GM12878 (cell line): ENCODE results near the gene CPEB3. TPM values are rescaled to one million over a fixed set of nuclear protein-coding genes. Genes with fewer than 3 reads are reported as not detected.

ENCODE experiments used
- ATAC-seq: fragments of 200-7000 bp; cut with Tn5 transposase; 3 replicates; pipeline ENCODE4 v1.9.1; 2020; ENCODE audit warnings: mild to moderate bottlenecking, moderate library complexity
- BruUV-seq: library from RNA; stranded (reverse); fragments of 400-500 nt; replicated peaks from 2 replicates; lab custom pipeline; 2021; lab: Mats Ljungman, UMichigan
- CTCF ChIA-PET: fragments of 300-600 bp; sonication (Branson Sonifier 250); formaldehyde crosslinking; extraction: SDS; loops from one replicate; lab custom pipeline; 2021; ENCODE audit warnings: inconsistent platforms; lab: Yijun Ruan, JAX
- POLR2A ChIA-PET: fragments of 350-600 bp; formaldehyde crosslinking; extraction: SDS; loops from one replicate; lab custom pipeline; 2021; ENCODE audit warnings: inconsistent platforms; lab: Charles Lee
- RAD21 ChIA-PET: fragments of 300-600 bp; sonication (Branson Sonifier 250); formaldehyde crosslinking; loops from one replicate; lab custom pipeline; 2023; ENCODE audit warnings: antibody characterized with exemption; ENCODE audit not compliant: unreplicated experiment; lab: Charles Lee
- SMC1A ChIA-PET: fragments of 300-600 bp; sonication (Branson Sonifier 250); formaldehyde crosslinking; loops from one replicate; lab custom pipeline; 2023; ENCODE audit not compliant: unreplicated experiment, uncharacterized antibody; lab: Charles Lee
- DNase-seq: peaks from one replicate; pipeline ENCODE4 v3.0.0-alpha.2; 2011; ENCODE audit warnings: low read depth, low spot score
- FAIRE-seq: peaks from 3 replicates; lab custom pipeline; 2011; peaks lifted over from hg19 to GRCh38; lab: Jason Lieb, UNC
- H2AFZ ChIP-seq: 2 replicates; pipeline ENCODE4 v1.6.0; 2011; ENCODE audit warnings: low read depth, low read length, control low read depth; ENCODE audit not compliant: control insufficient read depth
- H3K27ac ChIP-seq: 2 replicates; pipeline ENCODE4 v1.5.1; 2011; ENCODE audit warnings: control low read depth; ENCODE audit not compliant: control insufficient read depth, insufficient read depth
- H3K27me3 ChIP-seq, 2 experiments: replicated peaks in 1 of 2; 2 replicates each; pipeline versions ENCODE4 v1.6.0 to v1.6.1; 2011; ENCODE audit warnings: low read length in 1 of 2; ENCODE audit not compliant: control insufficient read depth in 2 of 2, insufficient read depth in 2 of 2
- H3K36me3 ChIP-seq, 2 experiments: 2 replicates each; pipeline ENCODE4 v1.5.1; 2011; ENCODE audit warnings: low read length in 1 of 2; ENCODE audit not compliant: control insufficient read depth in 2 of 2, insufficient read depth in 2 of 2
- H3K4me1 ChIP-seq: 2 replicates; pipeline ENCODE4 v1.6.1; 2011; ENCODE audit warnings: mild to moderate bottlenecking, low read length, moderate library complexity, mixed read lengths; ENCODE audit not compliant: control insufficient read depth, insufficient read depth
- H3K4me2 ChIP-seq: 2 replicates; pipeline ENCODE4 v1.6.0; 2011; ENCODE audit warnings: control low read depth; ENCODE audit not compliant: control insufficient read depth, insufficient read depth
- H3K4me3 ChIP-seq: fragments of 200-600 bp; sonication (generic); 2 replicates; pipeline ENCODE4 v1.5.1; 2016
- H3K79me2 ChIP-seq: 2 replicates; pipeline ENCODE4 v1.6.0; 2011; ENCODE audit warnings: low read length; ENCODE audit not compliant: control insufficient read depth, insufficient read depth
- H3K9ac ChIP-seq: 2 replicates; pipeline ENCODE4 v1.8.0; 2011; ENCODE audit warnings: low read length, control low read depth, mixed read lengths; ENCODE audit not compliant: control insufficient read depth, insufficient read depth
- H3K9me3 ChIP-seq: replicated peaks from 3 replicates; pipeline ENCODE4 v1.5.1; 2011; ENCODE audit warnings: mild to moderate bottlenecking, low read length; ENCODE audit not compliant: control insufficient read depth, insufficient read depth
- H4K20me1 ChIP-seq: 2 replicates; pipeline ENCODE4 v1.6.0; 2011; ENCODE audit not compliant: control insufficient read depth, insufficient read depth
- BRCA1 ChIP-seq: IDR thresholded peaks from 2 replicates; pipeline ENCODE4 v1.6.1; 2011; ENCODE audit warnings: low read depth, low read length, improper control_type of control experiment
- CEBPB ChIP-seq, 2 experiments: fragments of 150-350 bp in 1 of 2; IDR thresholded peaks; 2 replicates each; pipeline ENCODE4 v1.6.1; 2012 to 2014; ENCODE audit warnings: low read depth in 2 of 2, low read length in 2 of 2, borderline replicate concordance in 1 of 2, inconsistent platforms in 1 of 2
- CHD1 ChIP-seq: IDR thresholded peaks from 2 replicates; pipeline ENCODE4 v1.6.1; 2012; ENCODE audit warnings: low read depth, low read length, improper control_type of control experiment
- EED ChIP-seq: sonication (generic); IDR thresholded peaks from 2 replicates; pipeline ENCODE4 v1.6.1; 2016; ENCODE audit warnings: antibody characterized with exemption, low read depth
- IRF5 ChIP-seq: fragments of 450-650 bp; IDR thresholded peaks from 2 replicates; pipeline ENCODE4 v1.6.1; 2017; ENCODE audit warnings: borderline replicate concordance
- KAT2A ChIP-seq: conservative IDR thresholded peaks from 2 replicates; pipeline ENCODE4 v1.6.1; 2011; ENCODE audit warnings: low read depth, low read length; ENCODE audit not compliant: control insufficient read depth
- PAX8 ChIP-seq: fragments of 450-650 bp; IDR thresholded peaks from 2 replicates; pipeline ENCODE4 v1.6.1; 2017; ENCODE audit warnings: mild to moderate bottlenecking, moderate library complexity
- RBBP5 ChIP-seq: fragments of 200-600 bp; sonication (generic); conservative IDR thresholded peaks from 2 replicates; pipeline ENCODE4 v1.6.1; 2016
- SPI1 ChIP-seq: IDR thresholded peaks from 2 replicates; pipeline ENCODE4 v1.6.1; 2011; ENCODE audit warnings: low read depth, mild to moderate bottlenecking, low read length, moderate library complexity, borderline replicate concordance; ENCODE audit not compliant: insufficient read depth
- TBL1XR1 ChIP-seq: IDR thresholded peaks from 2 replicates; pipeline ENCODE4 v1.6.1; 2012; ENCODE audit warnings: low read depth, low read length, improper control_type of control experiment
- YBX1 ChIP-seq: fragments of 450-650 bp; IDR thresholded peaks from 2 replicates; pipeline ENCODE4 v1.6.1; 2016; ENCODE audit warnings: antibody characterized with exemption
- YY1 ChIP-seq: IDR thresholded peaks from 2 replicates; pipeline ENCODE4 v1.6.1; 2011; ENCODE audit warnings: low read depth, mild to moderate bottlenecking, low read length
- ZNF24 ChIP-seq: fragments of 450-650 bp; IDR thresholded peaks from 2 replicates; pipeline ENCODE4 v1.6.1; 2017; ENCODE audit warnings: antibody characterized with exemption, mild to moderate bottlenecking
- ZSCAN29 ChIP-seq: fragments of 450-650 bp; IDR thresholded peaks from 2 replicates; pipeline ENCODE4 v1.6.1; 2017; ENCODE audit warnings: mild to moderate bottlenecking, moderate library complexity
- WGBS: methylation state at CpG from one replicate; pipeline ENCODE4 v1.1.6; 2016; ENCODE audit warnings: low lambda C conversion rate; ENCODE audit not compliant: insufficient replicate concordance, insufficient coverage; ENCODE audit errors: missing lambda C conversion rate; 5-methylcytosine and 5-hydroxymethylcytosine counted together
- in situ Hi-C: fragments of 300-500 bp; cut with MboI; formaldehyde crosslinking; loops from 9 replicates; pipeline ENCODE4 v1.14.3; 2018; ENCODE audit warnings: mixed read lengths
- intact Hi-C: fragments of 100-400 bp; cut with micrococcal nuclease; formaldehyde crosslinking; loops from one replicate; pipeline ENCODE4 v1.14.2; 2022; ENCODE audit not compliant: unreplicated experiment
- polyA plus RNA-seq, 11 experiments: library from polyadenylated mRNA; depleted of rRNA in 4 of 11; unstranded in 6 of 11; stranded (reverse) in 5 of 11; fragments of >200 nt; fragmentation: Nextera tagmentation in 4 of 11; fragmentation: Illumina TruSeq in 1 of 11; extraction: Ambion mirVana in 4 of 11; extraction: Trizol in 1 of 11; gene quantifications; 1 replicate in 1 of 11; 2 replicates in 10 of 11; pipeline versions ENCODE4 v1.2.1 to v1.2.3, GENCODE V29; 2011 to 2016; ENCODE audit warnings: inconsistent platforms in 2 of 11, missing spikeins in 2 of 11, low read depth in 1 of 11
- total RNA-seq, 4 experiments: library from RNA; depleted of rRNA in 3 of 4; stranded (reverse); fragments of >200 nt in 3 of 4; fragmentation: Illumina TruSeq in 1 of 4; extraction: Trizol in 1 of 4; gene quantifications; 2 replicates each; pipeline versions ENCODE4 v1.2.1 to v1.2.3, GENCODE V29; 2013 to 2021
- TF ChIP-seq, protein P1 (sequence below): fragments of 150-350 bp; IDR thresholded peaks from 2 replicates; pipeline ENCODE4 v1.6.1; 2016; ENCODE audit warnings: low read depth, low read length
- TF ChIP-seq, protein P2 (sequence below): fragments of 450-650 bp; IDR thresholded peaks from 2 replicates; pipeline ENCODE4 v1.6.1; 2018; ENCODE audit warnings: mild to moderate bottlenecking, low read depth, moderate library complexity; ENCODE audit not compliant: partially characterized antibody

CPEB3 gene
- total and polyA plus RNA-seq, 10 of the 15 experiments (the other 5 are each of a cell fraction or from before 2014, with no cell fraction given): 0.50 to 2.3 (median 1.2) TPM

GRCh38 chr10:92200564-92200963, 90.3 kb downstream of the CPEB3 start:
- intact Hi-C loops: no loop called here

More at GRCh38 chr10:92200564-92200963, 90.3 kb downstream of the CPEB3 start:
- TF ChIP-seq CEBPB (IDR thresholded peaks at IDR 0.05; ENCODE audit: borderline replicate concordance in 1 of 2, low read depth in 2 of 2, low read length in 2 of 2) (no peak), ZSCAN29 (no peak), SPI1 (no peak), YBX1 (no peak), BRCA1 (no peak), ZNF24 (no peak), KAT2A (no peak), EED (no peak), YY1 (no peak), RBBP5 (no peak), TBL1XR1 (no peak), PAX8 (no peak), IRF5 (no peak), CHD1 (no peak)
- TF ChIP-seq, protein P1, sequence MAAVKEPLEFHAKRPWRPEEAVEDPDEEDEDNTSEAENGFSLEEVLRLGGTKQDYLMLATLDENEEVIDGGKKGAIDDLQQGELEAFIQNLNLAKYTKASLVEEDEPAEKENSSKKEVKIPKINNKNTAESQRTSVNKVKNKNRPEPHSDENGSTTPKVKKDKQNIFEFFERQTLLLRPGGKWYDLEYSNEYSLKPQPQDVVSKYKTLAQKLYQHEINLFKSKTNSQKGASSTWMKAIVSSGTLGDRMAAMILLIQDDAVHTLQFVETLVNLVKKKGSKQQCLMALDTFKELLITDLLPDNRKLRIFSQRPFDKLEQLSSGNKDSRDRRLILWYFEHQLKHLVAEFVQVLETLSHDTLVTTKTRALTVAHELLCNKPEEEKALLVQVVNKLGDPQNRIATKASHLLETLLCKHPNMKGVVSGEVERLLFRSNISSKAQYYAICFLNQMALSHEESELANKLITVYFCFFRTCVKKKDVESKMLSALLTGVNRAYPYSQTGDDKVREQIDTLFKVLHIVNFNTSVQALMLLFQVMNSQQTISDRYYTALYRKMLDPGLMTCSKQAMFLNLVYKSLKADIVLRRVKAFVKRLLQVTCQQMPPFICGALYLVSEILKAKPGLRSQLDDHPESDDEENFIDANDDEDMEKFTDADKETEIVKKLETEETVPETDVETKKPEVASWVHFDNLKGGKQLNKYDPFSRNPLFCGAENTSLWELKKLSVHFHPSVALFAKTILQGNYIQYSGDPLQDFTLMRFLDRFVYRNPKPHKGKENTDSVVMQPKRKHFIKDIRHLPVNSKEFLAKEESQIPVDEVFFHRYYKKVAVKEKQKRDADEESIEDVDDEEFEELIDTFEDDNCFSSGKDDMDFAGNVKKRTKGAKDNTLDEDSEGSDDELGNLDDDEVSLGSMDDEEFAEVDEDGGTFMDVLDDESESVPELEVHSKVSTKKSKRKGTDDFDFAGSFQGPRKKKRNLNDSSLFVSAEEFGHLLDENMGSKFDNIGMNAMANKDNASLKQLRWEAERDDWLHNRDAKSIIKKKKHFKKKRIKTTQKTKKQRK: no peak
- TF ChIP-seq, protein P2, sequence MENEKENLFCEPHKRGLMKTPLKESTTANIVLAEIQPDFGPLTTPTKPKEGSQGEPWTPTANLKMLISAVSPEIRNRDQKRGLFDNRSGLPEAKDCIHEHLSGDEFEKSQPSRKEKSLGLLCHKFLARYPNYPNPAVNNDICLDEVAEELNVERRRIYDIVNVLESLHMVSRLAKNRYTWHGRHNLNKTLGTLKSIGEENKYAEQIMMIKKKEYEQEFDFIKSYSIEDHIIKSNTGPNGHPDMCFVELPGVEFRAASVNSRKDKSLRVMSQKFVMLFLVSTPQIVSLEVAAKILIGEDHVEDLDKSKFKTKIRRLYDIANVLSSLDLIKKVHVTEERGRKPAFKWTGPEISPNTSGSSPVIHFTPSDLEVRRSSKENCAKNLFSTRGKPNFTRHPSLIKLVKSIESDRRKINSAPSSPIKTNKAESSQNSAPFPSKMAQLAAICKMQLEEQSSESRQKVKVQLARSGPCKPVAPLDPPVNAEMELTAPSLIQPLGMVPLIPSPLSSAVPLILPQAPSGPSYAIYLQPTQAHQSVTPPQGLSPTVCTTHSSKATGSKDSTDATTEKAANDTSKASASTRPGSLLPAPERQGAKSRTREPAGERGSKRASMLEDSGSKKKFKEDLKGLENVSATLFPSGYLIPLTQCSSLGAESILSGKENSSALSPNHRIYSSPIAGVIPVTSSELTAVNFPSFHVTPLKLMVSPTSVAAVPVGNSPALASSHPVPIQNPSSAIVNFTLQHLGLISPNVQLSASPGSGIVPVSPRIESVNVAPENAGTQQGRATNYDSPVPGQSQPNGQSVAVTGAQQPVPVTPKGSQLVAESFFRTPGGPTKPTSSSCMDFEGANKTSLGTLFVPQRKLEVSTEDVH: no peak
- in situ Hi-C loops: no loop called here
- no TSS peak for BruUV-seq
- Histone ChIP-seq H3K4me3 (no peak overlapping the region), H3K27ac (no peak overlapping the region), H3K36me3 (no peaks in the 10 kb centered on the region), H3K79me2 (no peaks in the 10 kb centered on the region), H4K20me1 (no peaks in the 10 kb centered on the region), H3K27me3 (no peaks in the 10 kb centered on the region), H3K4me1 (no peaks in the 10 kb centered on the region), H3K4me2 (no peak overlapping the region), H2AFZ (no peak overlapping the region), H3K9me3 (no peaks in the 10 kb centered on the region), H3K9ac (no peak overlapping the region)
- WGBS: 44% methylated on average over 1 of the region's 1 CpG
- no peak for ATAC-seq
- CTCF ChIA-PET: no interaction called here
- SMC1A ChIA-PET: interaction anchor here (0.6 to 1.7 kb wide), 5 partner anchors 9 to 95 kb away, joined by 3 to 6 read pairs (median 3); no protein-coding TSS in a partner anchor
- RAD21 ChIA-PET: interaction anchor here (0.7 kb wide), 1 partner anchor 43 kb away, joined by 3 read pairs; no protein-coding TSS in a partner anchor
- no peak for FAIRE-seq
- no peak for DNase-seq
- POLR2A ChIA-PET: no interaction called here
